KOPT-K1 (cell line): ENCODE measurements around the gene ARHGAP45.

Source experiments
- H3K27ac ChIP-seq: fragments of 200-600 bp; sonication (generic); 2 replicates; pipeline ENCODE4 v1.5.1; 2016; ENCODE audit warnings: antibody characterized with exemption, mild to moderate bottlenecking, low read depth, low read length; ENCODE audit not compliant: poor library complexity, severe bottlenecking
- H3K36me3 ChIP-seq: fragments of 200-600 bp; sonication (generic); 2 replicates; pipeline ENCODE4 v1.5.1; 2017; ENCODE audit warnings: antibody characterized with exemption, mild to moderate bottlenecking, low read length, moderate library complexity; ENCODE audit not compliant: insufficient read depth
- H3K9me3 ChIP-seq: fragments of 200-600 bp; sonication (generic); 2 replicates; pipeline ENCODE4 v1.5.1; 2017; ENCODE audit warnings: antibody characterized with exemption, low read length, mild to moderate bottlenecking; ENCODE audit not compliant: insufficient read depth, poor library complexity, severe bottlenecking

The ARHGAP45 gene

GRCh38 chr19:1032264-1032867 is 34.6 kb upstream of the ARHGAP45 start:
- H3K27ac ChIP-seq = no peak overlapping the region
- no peaks in the 10 kb centered on the region for H3K9me3 ChIP-seq
- peaks cover 12% of the 10 kb centered on the region for H3K36me3 ChIP-seq

GRCh38 chr19:1035998-1036621 is 30.9 kb upstream of the ARHGAP45 start:
- Histone ChIP-seq H3K36me3 (peaks cover 12% of the 10 kb centered on the region), H3K27ac (no peak overlapping the region), H3K9me3 (no peaks in the 10 kb centered on the region)

DNA sequence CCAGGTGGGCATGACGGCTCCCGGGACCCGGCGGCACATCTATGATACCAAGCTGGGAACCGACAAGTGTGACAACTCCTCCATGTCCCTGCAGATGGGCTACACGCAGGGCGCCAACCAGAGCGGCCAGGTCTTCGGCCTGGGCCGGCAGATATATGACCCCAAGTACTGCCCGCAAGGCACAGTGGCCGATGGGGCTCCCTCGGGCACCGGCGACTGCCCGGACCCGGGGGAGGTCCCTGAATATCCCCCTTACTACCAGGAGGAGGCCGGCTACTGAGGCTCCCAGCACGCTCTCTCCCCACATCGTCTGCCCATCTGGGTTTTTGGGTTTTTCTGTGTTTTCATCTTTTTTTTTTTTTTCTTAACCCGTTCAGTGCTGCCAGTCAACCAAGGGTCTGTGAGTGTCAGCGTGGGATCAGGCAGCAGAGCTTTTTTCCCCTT is 29.3 kb upstream of the ARHGAP45 start:
- Histone ChIP-seq H3K27ac (peak overlapping the region; percentile 89), H3K36me3 (peaks cover 6% of the 10 kb centered on the region), H3K9me3 (no peaks in the 10 kb centered on the region)

GRCh38 chr19:1038978-1039645 is 27.9 kb upstream of the ARHGAP45 start:
- Histone ChIP-seq H3K9me3 (no peaks in the 10 kb centered on the region), H3K27ac (peak overlapping the region; percentile 89), H3K36me3 (no peaks in the 10 kb centered on the region; the same call in 1 of the 2 replicates)

DNA sequence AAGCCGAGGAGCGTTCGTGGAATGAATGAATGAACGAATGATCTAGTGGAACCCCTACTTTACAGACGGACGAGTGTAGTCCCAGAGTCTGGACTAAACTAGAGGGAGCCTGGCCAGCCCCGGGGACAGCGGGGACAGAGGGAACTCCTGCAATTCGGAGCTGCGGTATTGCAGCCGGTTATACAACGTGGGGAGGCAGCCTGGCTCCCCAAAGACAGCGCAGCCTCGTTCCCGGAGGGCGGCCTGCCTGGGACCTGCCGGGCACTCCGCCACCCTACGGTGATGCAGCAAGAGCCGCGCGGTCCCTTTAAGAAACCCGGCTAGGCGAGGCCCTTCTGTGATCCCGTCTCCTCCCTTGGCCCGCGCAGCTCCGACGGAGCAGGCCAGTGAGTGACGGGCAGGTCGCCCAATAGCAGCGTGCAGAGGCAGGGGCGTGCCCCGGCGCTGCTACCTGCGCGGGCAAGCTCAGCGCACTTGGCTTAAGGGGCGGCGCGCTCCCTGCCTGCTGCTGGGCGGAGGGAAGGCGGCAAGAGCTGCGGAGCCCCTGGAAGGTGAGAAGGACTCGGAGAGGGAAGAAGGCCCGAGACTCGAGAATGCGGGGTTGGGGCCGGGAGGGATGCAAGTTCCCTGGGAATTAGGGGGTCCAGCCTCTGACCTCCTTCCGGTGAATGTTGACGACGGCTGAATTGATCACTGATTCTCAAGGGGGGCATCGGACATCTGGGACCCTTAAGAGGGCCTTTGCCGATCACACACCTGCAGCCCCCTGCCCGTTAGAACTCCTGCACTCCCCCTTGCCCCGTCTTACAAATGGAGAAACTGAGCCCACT is 27.1 kb upstream of the ARHGAP45 start, which contains the start of gene ABCA7:
TSS of gene ABCA7 (plus strand) at position 462 of the 830 bp plus-strand sequence. CDS start 1,255 bp downstream, outside the sequence.
- H3K9me3 ChIP-seq = no peaks in the 10 kb centered on the region
- no peaks in the 10 kb centered on the region; the same call in 1 of the 2 replicates for H3K36me3 ChIP-seq
- peak within 1 kb of the TSS; percentile 89 for H3K27ac ChIP-seq

DNA sequence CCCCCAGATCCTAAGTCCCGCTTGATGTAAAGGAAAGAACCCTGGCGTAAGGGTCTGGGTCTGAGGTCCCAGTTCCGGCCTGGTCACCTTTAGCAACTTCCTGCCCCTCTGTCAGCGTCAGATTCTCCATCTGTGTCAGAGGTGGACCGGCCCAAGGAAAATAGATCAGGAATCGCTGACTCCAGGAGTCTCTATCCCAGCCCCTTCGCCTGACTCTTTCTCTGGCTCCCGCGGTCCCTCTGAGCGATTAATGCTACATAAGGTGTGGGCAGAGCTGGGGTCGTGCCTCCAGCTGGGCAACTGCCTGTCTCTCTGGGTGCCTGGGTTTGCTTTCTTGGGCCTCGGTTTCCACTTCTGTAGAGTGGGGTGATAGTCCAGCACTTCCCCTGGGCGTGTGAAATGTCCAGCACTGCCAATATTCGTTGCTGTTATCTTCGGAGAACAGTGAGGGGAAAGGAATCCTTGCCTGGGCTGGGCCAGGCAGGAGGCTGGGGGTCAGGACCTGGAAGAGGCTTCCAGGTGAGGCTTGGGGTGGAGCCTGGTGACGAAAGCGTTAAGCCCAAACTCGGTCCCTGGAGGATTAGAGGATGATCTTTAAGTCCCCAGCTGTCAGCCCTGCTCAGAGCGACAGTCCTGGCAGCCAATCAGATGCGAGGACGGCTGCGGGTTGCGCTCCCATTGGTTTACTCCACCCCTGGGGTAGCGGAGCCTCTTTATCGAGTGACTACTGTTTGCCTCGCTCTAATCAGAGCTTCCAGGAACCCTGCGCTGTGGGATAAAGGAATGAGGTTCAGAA is 26.3 kb upstream of the ARHGAP45 start:
- H3K9me3 ChIP-seq = no peaks in the 10 kb centered on the region
- peak overlapping the region; percentile 53 for H3K27ac ChIP-seq
- no peaks in the 10 kb centered on the region; the same call in 1 of the 2 replicates for H3K36me3 ChIP-seq

DNA sequence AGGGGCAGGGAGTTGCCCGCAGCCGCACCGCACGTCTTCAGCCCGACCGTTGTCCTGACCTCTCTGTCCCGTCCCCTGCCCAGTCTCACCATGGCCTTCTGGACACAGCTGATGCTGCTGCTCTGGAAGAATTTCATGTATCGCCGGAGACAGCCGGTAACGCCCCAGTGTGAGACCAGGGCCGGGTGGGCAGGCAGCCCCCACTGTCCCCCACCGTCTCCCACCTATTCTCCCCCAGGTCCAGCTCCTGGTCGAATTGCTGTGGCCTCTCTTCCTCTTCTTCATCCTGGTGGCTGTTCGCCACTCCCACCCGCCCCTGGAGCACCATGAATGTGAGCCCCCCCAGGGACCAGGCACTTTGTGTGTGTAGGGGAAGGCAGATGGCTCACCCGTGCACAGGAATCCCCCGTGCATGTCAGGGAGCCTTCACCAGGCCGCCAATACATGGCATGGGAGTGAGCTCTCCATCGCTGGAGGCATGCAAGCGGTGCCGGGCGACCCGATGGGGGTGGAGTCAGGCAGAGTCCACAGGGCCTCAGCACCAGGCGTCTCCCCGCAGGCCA is 25.6 kb upstream of the ARHGAP45 start:
- no peaks in the 10 kb centered on the region; the same call in 1 of the 2 replicates for H3K36me3 ChIP-seq
- no peak overlapping the region for H3K27ac ChIP-seq
- no peaks in the 10 kb centered on the region for H3K9me3 ChIP-seq

GRCh38 chr19:1041835-1042685 is 24.9 kb upstream of the ARHGAP45 start:
- no peaks in the 10 kb centered on the region for H3K9me3 ChIP-seq
- H3K36me3 ChIP-seq = no peaks in the 10 kb centered on the region; the same call in 1 of the 2 replicates
- H3K27ac ChIP-seq = no peak overlapping the region

DNA sequence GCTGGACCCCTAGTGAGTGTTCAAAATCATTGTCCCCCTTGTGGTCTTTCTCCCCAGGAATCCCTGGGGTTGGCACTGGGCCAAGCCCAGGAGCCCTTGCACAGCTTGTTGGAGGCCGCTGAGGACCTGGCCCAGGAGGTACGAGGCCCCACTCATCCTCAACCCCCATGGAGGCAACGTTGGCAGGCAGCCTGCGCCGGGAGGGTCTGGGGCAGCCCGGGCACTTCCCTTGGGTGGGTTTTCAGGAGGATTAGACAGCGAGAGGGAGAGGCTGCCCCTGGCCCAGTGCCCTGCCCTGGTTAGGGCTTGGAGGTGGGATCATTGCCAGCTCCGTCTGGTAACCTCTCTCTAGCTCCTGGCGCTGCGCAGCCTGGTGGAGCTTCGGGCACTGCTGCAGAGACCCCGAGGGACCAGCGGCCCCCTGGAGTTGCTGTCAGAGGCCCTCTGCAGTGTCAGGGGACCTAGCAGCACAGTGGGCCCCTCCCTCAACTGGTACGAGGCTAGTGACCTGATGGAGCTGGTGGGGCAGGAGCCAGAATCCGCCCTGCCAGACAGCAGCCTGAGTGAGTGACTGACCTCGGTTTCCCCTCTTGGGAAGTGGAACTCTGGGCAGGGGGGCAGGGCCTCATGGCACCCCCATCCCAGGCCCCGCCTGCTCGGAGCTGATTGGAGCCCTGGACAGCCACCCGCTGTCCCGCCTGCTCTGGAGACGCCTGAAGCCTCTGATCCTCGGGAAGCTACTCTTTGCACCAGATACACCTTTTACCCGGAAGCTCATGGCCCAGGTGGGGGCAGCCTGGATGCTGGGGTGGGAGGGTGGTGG is 24.1 kb upstream of the ARHGAP45 start:
- H3K9me3 ChIP-seq = no peaks in the 10 kb centered on the region
- no peaks in the 10 kb centered on the region; the same call in 1 of the 2 replicates for H3K36me3 ChIP-seq
- H3K27ac ChIP-seq = no peak overlapping the region

GRCh38 chr19:1045247-1045603 is 21.7 kb upstream of the ARHGAP45 start:
- Histone ChIP-seq H3K36me3 (no peaks in the 10 kb centered on the region; the same call in 1 of the 2 replicates), H3K9me3 (no peaks in the 10 kb centered on the region), H3K27ac (no peak overlapping the region)

DNA sequence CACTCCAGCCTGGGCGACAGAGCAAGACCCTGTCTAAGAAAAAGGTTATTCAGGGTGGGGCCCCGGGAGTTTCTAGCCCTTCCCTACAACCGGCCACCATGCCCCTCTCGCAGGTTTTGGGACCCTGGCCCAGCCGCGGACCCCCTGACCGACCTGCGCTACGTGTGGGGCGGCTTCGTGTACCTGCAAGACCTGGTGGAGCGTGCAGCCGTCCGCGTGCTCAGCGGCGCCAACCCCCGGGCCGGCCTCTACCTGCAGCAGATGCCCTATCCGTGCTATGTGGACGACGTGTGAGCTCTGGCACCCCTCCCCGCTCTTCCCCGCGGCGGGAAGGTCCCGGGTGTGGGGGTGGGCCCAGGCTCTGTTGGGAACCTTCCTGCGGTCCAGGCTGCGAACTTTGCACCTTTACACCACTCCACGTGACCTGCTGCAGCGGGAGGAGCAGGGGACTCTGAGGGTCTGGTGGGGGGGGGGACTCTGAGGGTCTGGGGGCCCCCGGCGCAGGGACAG is 20.8 kb upstream of the ARHGAP45 start:
- Histone ChIP-seq H3K9me3 (no peaks in the 10 kb centered on the region), H3K36me3 (no peaks in the 10 kb centered on the region; the same call in 1 of the 2 replicates), H3K27ac (no peak overlapping the region)

DNA sequence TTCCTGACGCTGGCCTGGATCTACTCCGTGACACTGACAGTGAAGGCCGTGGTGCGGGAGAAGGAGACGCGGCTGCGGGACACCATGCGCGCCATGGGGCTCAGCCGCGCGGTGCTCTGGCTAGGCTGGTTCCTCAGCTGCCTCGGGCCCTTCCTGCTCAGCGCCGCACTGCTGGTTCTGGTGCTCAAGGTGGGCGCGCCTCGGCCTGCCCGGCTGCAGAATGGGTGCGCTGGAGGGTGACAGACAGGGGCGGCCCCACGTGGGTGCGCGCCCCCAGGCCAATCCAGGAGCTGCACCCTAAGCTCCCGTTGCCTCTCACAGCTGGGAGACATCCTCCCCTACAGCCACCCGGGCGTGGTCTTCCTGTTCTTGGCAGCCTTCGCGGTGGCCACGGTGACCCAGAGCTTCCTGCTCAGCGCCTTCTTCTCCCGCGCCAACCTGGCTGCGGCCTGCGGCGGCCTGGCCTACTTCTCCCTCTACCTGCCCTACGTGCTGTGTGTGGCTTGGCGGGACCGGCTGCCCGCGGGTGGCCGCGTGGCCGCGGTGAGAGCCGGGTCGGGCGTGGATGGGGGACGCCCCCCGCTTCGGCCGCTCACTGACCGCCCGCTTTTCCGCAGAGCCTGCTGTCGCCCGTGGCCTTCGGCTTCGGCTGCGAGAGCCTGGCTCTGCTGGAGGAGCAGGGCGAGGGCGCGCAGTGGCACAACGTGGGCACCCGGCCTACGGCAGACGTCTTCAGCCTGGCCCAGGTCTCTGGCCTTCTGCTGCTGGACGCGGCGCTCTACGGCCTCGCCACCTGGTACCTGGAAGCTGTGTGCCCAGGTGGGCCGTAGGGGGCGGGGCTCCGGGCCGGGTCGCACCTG is 19.9 kb upstream of the ARHGAP45 start:
- no peak overlapping the region for H3K27ac ChIP-seq
- no peaks in the 10 kb centered on the region; the same call in 1 of the 2 replicates for H3K36me3 ChIP-seq
- H3K9me3 ChIP-seq = no peaks in the 10 kb centered on the region
